Mesodermal cell (in vitro differentiated cells): ENCODE results near the gene RFK. TPM values are rescaled to one million over a fixed set of nuclear protein-coding genes. Genes with fewer than 3 reads are reported as not detected.
"Not testable (repeated sequence)": the region's sequence is repeated elsewhere in the genome, so short reads cannot be mapped to it uniquely, and the experiment has no call there.

Source experiments
- H3K27ac ChIP-seq: 2 replicates; pipeline ENCODE4 v1.7.0; 2013; ENCODE audit warnings: mild to moderate bottlenecking, low read depth, low read length, moderate library complexity; ENCODE audit not compliant: severe bottlenecking
- H3K36me3 ChIP-seq: 2 replicates; pipeline ENCODE4 v1.7.1; 2013; ENCODE audit warnings: mild to moderate bottlenecking, low read length, moderate library complexity; ENCODE audit not compliant: control insufficient read depth, insufficient read depth
- H3K4me1 ChIP-seq: one replicate; pipeline ENCODE4 v1.7.1; 2013; ENCODE audit warnings: mild to moderate bottlenecking, low read length; ENCODE audit not compliant: insufficient read depth, control insufficient read depth, poor library complexity, severe bottlenecking
- H3K4me3 ChIP-seq: 2 replicates; pipeline ENCODE4 v1.7.0; 2013; ENCODE audit warnings: low read length, control low read depth, mild to moderate bottlenecking; ENCODE audit not compliant: insufficient read depth, poor library complexity, severe bottlenecking; ENCODE audit errors: extremely low read depth
- H3K9me3 ChIP-seq: 2 replicates; pipeline ENCODE4 v1.7.1; 2013; ENCODE audit warnings: mild to moderate bottlenecking, low read length, moderate library complexity; ENCODE audit not compliant: control insufficient read depth
- WGBS, 2 experiments: methylation state at CpG; one replicate each; pipeline ENCODE4 v1.1.5; 2013; ENCODE audit warnings: missing lambda C conversion rate in 2 of 2; ENCODE audit not compliant: insufficient coverage in 2 of 2; 5-methylcytosine and 5-hydroxymethylcytosine counted together
- polyA plus RNA-seq, 2 experiments: library from polyadenylated mRNA; stranded (reverse); fragments of 50-300 nt; gene quantifications; one replicate each; pipeline ENCODE4 v1.2.3, GENCODE V29; 2013

The RFK gene
- polyA plus RNA-seq (2013, experiment 1 of 2), result 18.1 TPM
- 18.8 TPM for polyA plus RNA-seq (2013, experiment 2 of 2)

DNA sequence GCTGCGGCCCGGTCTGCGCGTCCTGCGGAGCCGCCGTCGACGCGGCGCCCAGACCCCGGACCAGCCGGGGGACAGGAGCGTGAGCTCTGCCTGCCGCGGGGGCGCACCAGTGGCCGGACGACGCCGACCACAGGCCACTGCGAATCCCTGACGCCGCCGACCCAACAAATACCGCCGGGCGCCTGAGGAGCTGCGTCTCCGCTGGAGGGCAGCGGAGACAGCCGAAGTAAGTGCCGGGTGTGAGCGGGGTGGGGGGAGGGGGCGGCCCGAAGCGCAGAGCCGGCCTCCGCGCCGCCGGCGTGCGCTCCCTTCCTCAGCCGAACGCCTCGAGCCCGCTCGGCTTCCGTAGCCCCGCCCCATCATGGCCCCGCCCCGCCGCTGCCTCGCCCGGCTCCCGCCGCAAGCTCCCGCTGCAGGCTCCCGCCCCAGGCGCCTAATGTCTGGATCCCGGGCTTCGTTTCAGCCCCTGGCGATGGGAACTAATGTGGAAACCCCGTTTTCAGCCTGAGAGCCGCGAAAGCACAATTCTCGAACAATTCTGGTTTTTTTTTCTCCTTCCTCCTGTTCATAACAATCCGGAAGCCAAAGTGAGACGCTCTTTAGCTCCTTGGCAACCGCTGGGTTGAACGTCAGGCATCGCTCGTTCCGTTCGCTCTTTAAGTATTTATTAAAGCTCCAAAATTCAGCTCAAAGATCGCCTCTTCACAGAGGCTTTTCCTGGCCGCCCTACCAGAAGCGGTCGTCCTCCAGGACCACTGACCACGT is at the start of gene RFK:
RFK (minus strand) TSS at position 232 of the 765 bp plus-strand sequence. CDS start 255 bp downstream, outside the sequence.
- WGBS, 2 experiments, result 0% methylated on average over 38 to 81 of the region's 81 CpGs
- Histone ChIP-seq H3K4me3 (peak within 1 kb of the TSS; percentile 76), H3K4me1 (peaks cover 4% of the 10 kb centered on the region), H3K9me3 (no peaks in the 10 kb centered on the region), H3K27ac (peak within 1 kb of the TSS; percentile 98), H3K36me3 (peaks cover 25% of the 10 kb centered on the region)

GRCh38 chr9:76443887-76444286 is 49.7 kb upstream of the RFK start:
- Histone ChIP-seq H3K4me3 (no peak overlapping the region), H3K27ac (no peak overlapping the region), H3K36me3 (no peaks in the 10 kb centered on the region), H3K9me3 (peaks cover 3% of the 10 kb centered on the region), H3K4me1 (peaks cover 4% of the 10 kb centered on the region)
- whole genome bisulfite sequencing, 2 experiments, result 94 to 100% methylated on average over 3 of the region's 3 CpGs

GRCh38 chr9:76441551-76442322 is 47.5 kb upstream of the RFK start:
- 92 to 93% methylated on average over 8 to 10 of the region's 10 CpGs for WGBS, 2 experiments
- H3K9me3 ChIP-seq, result peaks cover 3% of the 10 kb centered on the region
- H3K27ac ChIP-seq, result peak overlapping the region; percentile 63
- no peak overlapping the region for H3K4me3 ChIP-seq
- no peaks in the 10 kb centered on the region for H3K36me3 ChIP-seq
- H3K4me1 ChIP-seq, result peaks cover 4% of the 10 kb centered on the region

GRCh38 chr9:76438841-76439588 is 44.8 kb upstream of the RFK start:
- Histone ChIP-seq H3K27ac (no peak overlapping the region), H3K9me3 (peaks cover 6% of the 10 kb centered on the region), H3K4me1 (peaks cover 4% of the 10 kb centered on the region), H3K36me3 (no peaks in the 10 kb centered on the region), H3K4me3 (no peak overlapping the region)
- WGBS, 2 experiments, result 86 to 87% methylated on average over 2 to 4 of the region's 6 CpGs

DNA sequence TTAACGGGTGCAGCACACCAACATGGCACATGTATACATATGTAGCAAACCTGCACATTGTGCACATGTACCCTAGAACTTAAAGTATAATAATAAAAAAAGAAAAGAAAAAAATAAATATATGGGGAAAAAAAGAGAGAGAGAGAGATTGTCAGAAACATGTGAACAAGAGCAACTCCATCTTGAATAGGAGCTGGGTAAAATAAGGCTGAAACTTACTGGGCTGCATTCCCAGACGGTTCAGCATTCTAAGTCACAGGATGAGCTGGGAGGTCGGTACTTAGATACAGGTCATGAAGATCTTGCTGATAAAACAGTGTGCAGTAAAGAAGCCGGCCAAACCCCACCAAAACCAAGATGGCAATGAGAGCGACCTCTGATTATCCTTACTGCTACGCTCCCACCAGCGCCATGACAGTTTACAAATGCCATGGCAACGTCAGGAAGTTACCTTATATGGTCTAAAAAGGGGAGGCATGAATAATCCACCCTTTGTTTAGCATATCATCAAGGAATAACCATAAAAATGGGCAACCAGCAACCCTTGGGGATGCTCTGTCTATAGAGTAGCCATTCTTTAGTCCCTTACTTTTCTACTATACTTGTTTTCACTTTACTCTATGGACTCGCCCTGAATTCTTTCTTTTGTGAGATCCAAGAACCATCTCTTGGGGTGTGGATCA is 42.9 kb upstream of the RFK start:
- not testable (repeated sequence) for H3K4me3 ChIP-seq, H3K36me3 ChIP-seq, H3K9me3 ChIP-seq, H3K27ac ChIP-seq, H3K4me1 ChIP-seq
- 82 to 97% methylated on average over 3 to 7 of the region's 9 CpGs for WGBS, 2 experiments

- not testable (repeated sequence) for H3K4me3 ChIP-seq, H3K4me1 ChIP-seq, H3K9me3 ChIP-seq, H3K27ac ChIP-seq, H3K36me3 ChIP-seq
- 90 to 100% methylated on average over 5 to 6 of the region's 6 CpGs for WGBS, 2 experiments
These were observed 40.7 kb upstream of the RFK start for GRCh38 chr9:76434897-76435296.

- H3K4me3 ChIP-seq, result no peak overlapping the region
- H3K4me1 ChIP-seq, result no peaks in the 10 kb centered on the region
- peaks cover 3% of the 10 kb centered on the region for H3K9me3 ChIP-seq
- H3K36me3 ChIP-seq, result no peaks in the 10 kb centered on the region
- no CpG with 5 or more reads among the region's 3 CpGs for WGBS, 2 experiments
- H3K27ac ChIP-seq, result no peak overlapping the region
These were observed 39.6 kb upstream of the RFK start for GRCh38 chr9:76433836-76434235.

GRCh38 chr9:76433406-76433805 is 39.2 kb upstream of the RFK start:
- no peaks in the 10 kb centered on the region for H3K4me1 ChIP-seq
- H3K36me3 ChIP-seq, result no peaks in the 10 kb centered on the region
- 89 to 97% methylated on average over 4 to 5 of the region's 5 CpGs for WGBS, 2 experiments
- H3K9me3 ChIP-seq, result peaks cover 3% of the 10 kb centered on the region
- no peak overlapping the region for H3K27ac ChIP-seq
- H3K4me3 ChIP-seq, result no peak overlapping the region

DNA sequence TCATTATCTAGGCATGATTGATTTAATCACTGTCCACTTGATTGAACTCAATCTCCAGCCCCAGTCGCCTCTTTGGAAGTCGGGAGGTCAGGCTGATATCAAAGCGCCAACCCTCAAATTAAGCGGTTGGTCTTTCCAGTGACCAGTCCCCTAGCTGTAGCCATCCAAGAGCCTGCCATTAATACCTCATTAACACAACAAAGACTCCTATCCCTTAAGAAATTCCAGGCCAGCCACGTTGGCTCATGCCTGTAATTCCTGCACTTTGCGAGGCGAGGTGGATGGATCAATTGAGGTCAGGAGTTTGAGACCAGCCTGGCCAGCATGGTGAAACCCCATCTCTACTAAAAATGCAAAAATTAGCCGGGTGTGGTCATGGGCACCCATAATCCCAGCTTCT is 37.4 kb upstream of the RFK start:
- WGBS, 2 experiments, result 74 to 87% methylated on average over 6 to 7 of the region's 8 CpGs
- no peaks in the 10 kb centered on the region for H3K36me3 ChIP-seq
- H3K4me3 ChIP-seq, result no peak overlapping the region
- no peaks in the 10 kb centered on the region for H3K4me1 ChIP-seq
- H3K27ac ChIP-seq, result no peak overlapping the region
- peaks cover 3% of the 10 kb centered on the region for H3K9me3 ChIP-seq

GRCh38 chr9:76426807-76427419 is 32.7 kb upstream of the RFK start:
- no peak overlapping the region for H3K27ac ChIP-seq
- H3K4me1 ChIP-seq, result no peaks in the 10 kb centered on the region
- H3K9me3 ChIP-seq, result no peaks in the 10 kb centered on the region
- WGBS, 2 experiments, result 92 to 95% methylated on average over 2 to 4 of the region's 7 CpGs
- no peaks in the 10 kb centered on the region for H3K36me3 ChIP-seq
- no peak overlapping the region for H3K4me3 ChIP-seq
